ENCODE measurements around the gene DMKN. TPM values are rescaled to one million over a fixed set of nuclear protein-coding genes. Genes with fewer than 3 reads are reported as not detected.

Gene DMKN
- total RNA-seq, 2 donors from 2014 or later = 430 to 451 TPM

DNA sequence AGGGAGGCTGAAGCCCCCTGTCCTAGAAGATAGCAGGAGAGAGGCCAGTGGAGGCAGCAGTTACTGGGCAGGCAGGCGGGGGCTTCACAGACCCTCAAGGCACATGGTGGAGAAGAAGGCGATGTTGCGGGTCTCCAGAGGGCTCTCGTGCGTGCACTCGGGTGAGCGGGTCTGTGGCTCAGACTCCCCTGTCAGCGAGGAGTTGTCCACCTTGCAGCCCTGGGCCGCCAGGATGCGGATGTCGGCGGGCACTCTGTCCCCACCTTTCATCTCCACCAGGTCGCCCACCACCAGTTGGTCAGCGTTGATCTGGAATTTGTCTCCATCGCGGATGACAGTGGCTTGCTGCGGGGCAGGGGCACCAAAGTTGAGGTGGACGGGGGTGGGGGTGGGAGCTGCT, 46.8 kb upstream of the DMKN start:
- no peak for DNase-seq
- no peak for TF ChIP-seq CTCF (conservative IDR thresholded peaks at IDR 0.05)
- Histone ChIP-seq H3K27me3 (ENCODE audit: control insufficient read depth, insufficient read depth, low read length, poor library complexity, severe bottlenecking) (peaks cover 37% of the 10 kb centered on the region), H3K4me3 (ENCODE audit: low read length) (no peak overlapping the region), H3K27ac (ENCODE audit: low read depth, low read length) (no peak overlapping the region), H3K36me3 (ENCODE audit: control insufficient read depth, insufficient read depth, low read length) (no peaks in the 10 kb centered on the region), H3K9ac (ENCODE audit: extremely low read depth, low read length, poor library complexity, severe bottlenecking) (no peak overlapping the region), H3K4me1 (ENCODE audit: control insufficient read depth, insufficient read depth, low read length) (no peaks in the 10 kb centered on the region), H3K9me3 (ENCODE audit: control insufficient read depth, low read length) (no peaks in the 10 kb centered on the region)
- peaks cover 78% of the 10 kb centered on the region for H3K27me3 Mint-ChIP-seq (ENCODE audit: insufficient read depth)
- no peaks in the 10 kb centered on the region for H3K4me1 Mint-ChIP-seq
- no peaks in the 10 kb centered on the region for H3K36me3 Mint-ChIP-seq (ENCODE audit: low read depth)
- no peak overlapping the region for H3K27ac Mint-ChIP-seq
- no peaks in the 10 kb centered on the region for H3K9me3 Mint-ChIP-seq
- 93 to 97% methylated on average over 12 to 18 of the region's 18 CpGs for WGBS, 2 experiments (ENCODE audit: insufficient coverage in 1 of 2, insufficient read length in 1 of 2)
- H3K4me3 Mint-ChIP-seq = no peak overlapping the region

DNA sequence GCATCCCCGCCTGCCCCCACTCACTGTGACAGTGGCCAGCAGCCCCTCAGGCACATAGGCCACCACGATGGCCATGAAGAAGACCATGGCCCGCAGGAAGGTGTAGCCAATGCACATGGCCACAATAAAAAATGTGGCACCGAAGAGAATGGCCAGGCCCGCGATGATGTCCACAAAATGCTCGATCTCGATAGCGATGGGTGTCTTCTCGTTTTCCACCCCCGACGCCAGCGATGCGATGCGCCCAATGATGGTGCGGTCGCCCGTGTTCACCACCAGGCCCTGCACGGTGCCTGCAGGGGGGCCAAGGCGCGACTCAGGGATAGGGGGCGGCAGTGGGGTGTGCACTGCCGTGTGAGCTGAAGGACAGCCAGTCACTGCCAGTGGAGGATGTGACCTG, 46.3 kb upstream of the DMKN start:
- TF ChIP-seq CTCF (conservative IDR thresholded peaks at IDR 0.05) = no peak
- no peaks in the 10 kb centered on the region for H3K9me3 Mint-ChIP-seq
- WGBS, 2 experiments (ENCODE audit: insufficient coverage in 1 of 2, insufficient read length in 1 of 2) = 92 to 97% methylated on average over 6 to 23 of the region's 23 CpGs
- H3K4me1 Mint-ChIP-seq = no peaks in the 10 kb centered on the region
- Histone ChIP-seq H3K4me3 (ENCODE audit: low read length) (no peak overlapping the region), H3K27me3 (ENCODE audit: control insufficient read depth, insufficient read depth, low read length, poor library complexity, severe bottlenecking) (peaks cover 37% of the 10 kb centered on the region), H3K9me3 (ENCODE audit: control insufficient read depth, low read length) (no peaks in the 10 kb centered on the region), H3K36me3 (ENCODE audit: control insufficient read depth, insufficient read depth, low read length) (no peaks in the 10 kb centered on the region), H3K27ac (ENCODE audit: low read depth, low read length) (no peak overlapping the region), H3K9ac (ENCODE audit: extremely low read depth, low read length, poor library complexity, severe bottlenecking) (no peak overlapping the region), H3K4me1 (ENCODE audit: control insufficient read depth, insufficient read depth, low read length) (no peaks in the 10 kb centered on the region)
- no peak for DNase-seq
- peaks cover 77% of the 10 kb centered on the region for H3K27me3 Mint-ChIP-seq (ENCODE audit: insufficient read depth)
- H3K27ac Mint-ChIP-seq = no peak overlapping the region
- no peaks in the 10 kb centered on the region for H3K36me3 Mint-ChIP-seq (ENCODE audit: low read depth)
- H3K4me3 Mint-ChIP-seq = no peak overlapping the region

GRCh38 chr19:35559281-35559659, 45.8 kb upstream of the DMKN start:
- H3K4me3 Mint-ChIP-seq = no peak overlapping the region

More at GRCh38 chr19:35559281-35559659, 45.8 kb upstream of the DMKN start:
- Mint-ChIP-seq H3K9me3 (no peaks in the 10 kb centered on the region), H3K36me3 (ENCODE audit: low read depth) (no peaks in the 10 kb centered on the region), H3K27ac (no peak overlapping the region), H3K27me3 (ENCODE audit: insufficient read depth) (peaks cover 79% of the 10 kb centered on the region), H3K4me1 (no peaks in the 10 kb centered on the region)
- WGBS, 2 experiments (ENCODE audit: insufficient coverage in 1 of 2, insufficient read length in 1 of 2) = 88 to 89% methylated on average over 7 to 11 of the region's 11 CpGs
- TF ChIP-seq CTCF (conservative IDR thresholded peaks at IDR 0.05) = no peak
- H3K36me3 ChIP-seq (ENCODE audit: control insufficient read depth, insufficient read depth, low read length) = no peaks in the 10 kb centered on the region
- H3K27ac ChIP-seq (ENCODE audit: low read depth, low read length) = no peak overlapping the region
- no peak for DNase-seq
- H3K4me3 ChIP-seq (ENCODE audit: low read length) = no peak overlapping the region
- no peak overlapping the region for H3K9ac ChIP-seq (ENCODE audit: extremely low read depth, low read length, poor library complexity, severe bottlenecking)
- no peaks in the 10 kb centered on the region for H3K9me3 ChIP-seq (ENCODE audit: control insufficient read depth, low read length)
- peaks cover 37% of the 10 kb centered on the region for H3K27me3 ChIP-seq (ENCODE audit: control insufficient read depth, insufficient read depth, low read length, poor library complexity, severe bottlenecking)
- H3K4me1 ChIP-seq (ENCODE audit: control insufficient read depth, insufficient read depth, low read length) = no peaks in the 10 kb centered on the region

Data from endodermal cell (in vitro differentiated cells).